A549 (cell line): Measurements from ENCODE around the gene NSMCE1. TPM values are rescaled to one million over a fixed set of nuclear protein-coding genes. Genes with fewer than 3 reads are reported as not detected.

Experiments used
- ATAC-seq, 2 experiments: fragments of 200-7000 bp in 1 of 2; fragments of >200 bp in 1 of 2; cut with Nextera tagmentation in 1 of 2; cut with Tn5 transposase in 1 of 2; 3 replicates each; pipeline versions ENCODE4 v1.8.0 to v1.9.1; 2018 to 2020; ENCODE audit warnings: mild to moderate bottlenecking in 1 of 2, moderate library complexity in 1 of 2
- CTCF ChIA-PET: fragments of 300-600 bp; sonication (Branson Sonifier 250); formaldehyde crosslinking; extraction: SDS; loops from one replicate; lab custom pipeline; 2021; ENCODE audit warnings: antibody characterized with exemption, inconsistent platforms; lab: Yijun Ruan, JAX
- POLR2A ChIA-PET: fragments of 350-600 bp; formaldehyde crosslinking; extraction: SDS; loops from one replicate; lab custom pipeline; 2021; ENCODE audit warnings: antibody characterized with exemption, inconsistent platforms; lab: Yijun Ruan, JAX
- DNase-seq, 2 experiments: peaks; one replicate each; pipeline versions ENCODE4 v3.0.0 to v3.0.0-alpha.2; 2011 to 2016; ENCODE audit warnings: low read depth in 1 of 2, low spot score in 1 of 2
- FAIRE-seq: peaks from 2 replicates; lab custom pipeline; 2011; peaks lifted over from hg19 to GRCh38; lab: Jason Lieb, UNC
- H3K27ac ChIP-seq, 2 experiments: fragments of >200 bp; sonication (Bioruptor Twin); formaldehyde crosslinking; 3 replicates each; pipeline ENCODE4 v1.5.1; 2016 to 2017
- H3K4me1 ChIP-seq: fragments of >200 bp; sonication (Bioruptor Twin); formaldehyde crosslinking; 3 replicates; pipeline ENCODE4 v1.6.1; 2016
- H3K4me2 ChIP-seq: fragments of >200 bp; sonication (Bioruptor Twin); formaldehyde crosslinking; 3 replicates; pipeline ENCODE4 v1.6.1; 2016
- H3K4me3 ChIP-seq: fragments of >200 bp; sonication (Bioruptor Twin); formaldehyde crosslinking; 3 replicates; pipeline ENCODE4 v1.5.1; 2016
- H3K9me3 ChIP-seq: fragments of >200 bp; sonication (Bioruptor Twin); formaldehyde crosslinking; 3 replicates; pipeline ENCODE4 v1.6.1; 2016
- BCL3 ChIP-seq: fragments of >200 bp; sonication (Bioruptor Twin); formaldehyde crosslinking; IDR thresholded peaks from 3 replicates; pipeline ENCODE4 v1.6.1; 2016
- BHLHE40 ChIP-seq: IDR thresholded peaks from 2 replicates; pipeline ENCODE4 v1.6.1; 2012; ENCODE audit warnings: low read depth, low read length, inconsistent platforms
- CBX8 ChIP-seq: fragments of 200-600 bp; sonication (generic); IDR thresholded peaks from 2 replicates; pipeline ENCODE4 v1.6.1; 2016
- EHMT2 ChIP-seq: fragments of 200-600 bp; sonication (generic); IDR thresholded peaks from 2 replicates; pipeline ENCODE4 v1.6.1; 2016; ENCODE audit warnings: antibody characterized with exemption, low read depth, mild to moderate bottlenecking, moderate library complexity
- ELK1 ChIP-seq: fragments of 150-350 bp; IDR thresholded peaks from 2 replicates; pipeline ENCODE4 v1.6.1; 2014; ENCODE audit warnings: low read depth, mild to moderate bottlenecking, low read length
- FOSL2 ChIP-seq, 2 experiments: fragments of 450-650 bp in 1 of 2; fragments of >200 bp in 1 of 2; sonication (Bioruptor Twin) in 1 of 2; formaldehyde crosslinking; IDR thresholded peaks; 2 replicates each; pipeline versions ENCODE4 v1.5.0 to v1.6.1; 2016 to 2020; ENCODE audit warnings: mild to moderate bottlenecking in 1 of 2, moderate library complexity in 1 of 2
- FOXS1 ChIP-seq: fragments of 250-450 bp; sonication (Bioruptor Pico); IDR thresholded peaks from 2 replicates; pipeline ENCODE4 v1.5.0; 2020; ENCODE audit warnings: mild to moderate bottlenecking, moderate library complexity
- HDAC2 ChIP-seq: fragments of 200-600 bp; sonication (generic); IDR thresholded peaks from 2 replicates; pipeline ENCODE4 v1.6.1; 2016
- HOXB13 ChIP-seq: fragments of 250-450 bp; sonication (Bioruptor Pico); IDR thresholded peaks from 2 replicates; pipeline ENCODE4 v1.5.0; 2020; ENCODE audit warnings: low read depth, mild to moderate bottlenecking, moderate library complexity
- HOXB5 ChIP-seq: fragments of 250-450 bp; sonication (Bioruptor Pico); IDR thresholded peaks from 2 replicates; pipeline ENCODE4 v1.5.0; 2020; ENCODE audit warnings: mild to moderate bottlenecking, moderate library complexity
- KDM1A ChIP-seq: fragments of 200-600 bp; sonication (generic); IDR thresholded peaks from 2 replicates; pipeline ENCODE4 v1.6.1; 2016; ENCODE audit warnings: low read depth, mild to moderate bottlenecking
- NR3C1 ChIP-seq: fragments of >200 bp; sonication (Bioruptor Twin); formaldehyde crosslinking; IDR thresholded peaks from 3 replicates; pipeline ENCODE4 v1.6.1; 2017
- PHF8 ChIP-seq: fragments of 200-600 bp; sonication (generic); IDR thresholded peaks from 2 replicates; pipeline ENCODE4 v1.6.1; 2016; ENCODE audit warnings: low read depth, mild to moderate bottlenecking, antibody characterized with exemption, moderate library complexity, borderline replicate concordance
- RAD21 ChIP-seq, 2 experiments: fragments of >200 bp in 1 of 2; sonication (Bioruptor Twin) in 1 of 2; formaldehyde crosslinking in 1 of 2; IDR thresholded peaks in 1 of 2; conservative IDR thresholded peaks in 1 of 2; 2 replicates in 1 of 2; 3 replicates in 1 of 2; pipeline ENCODE4 v1.6.1; 2012 to 2018; ENCODE audit warnings: inconsistent platforms in 1 of 2
- RARB ChIP-seq: fragments of 250-450 bp; sonication (Bioruptor Pico); IDR thresholded peaks from 2 replicates; pipeline ENCODE4 v1.8.0; 2021; ENCODE audit warnings: mild to moderate bottlenecking, moderate library complexity
- SMC3 ChIP-seq: fragments of >200 bp; sonication (Bioruptor Twin); formaldehyde crosslinking; IDR thresholded peaks from 3 replicates; pipeline ENCODE4 v1.6.1; 2018; ENCODE audit warnings: inconsistent platforms
- ZC3H11A ChIP-seq: fragments of 450-650 bp; IDR thresholded peaks from 2 replicates; pipeline ENCODE4 v1.6.1; 2014; ENCODE audit warnings: antibody characterized with exemption, mild to moderate bottlenecking
- ZFP36 ChIP-seq: fragments of 450-650 bp; IDR thresholded peaks from 2 replicates; pipeline ENCODE4 v1.6.1; 2014; ENCODE audit warnings: borderline replicate concordance; ENCODE audit not compliant: partially characterized antibody
- ZNF302 ChIP-seq: fragments of 250-450 bp; sonication (Bioruptor Pico); IDR thresholded peaks from 2 replicates; pipeline ENCODE4 v1.9.0; 2021; ENCODE audit warnings: inconsistent platforms, mild to moderate bottlenecking, moderate library complexity
- WGBS: methylation state at CpG from one replicate; pipeline ENCODE4 v1.1.6; 2017; ENCODE audit errors: missing lambda C conversion rate; 5-methylcytosine and 5-hydroxymethylcytosine counted together
- polyA plus RNA-seq, 4 experiments: library from polyadenylated mRNA; depleted of rRNA in 3 of 4; stranded (reverse); fragments of >200 nt; fragmentation: RNase III in 1 of 4; extraction: RNeasy Plus Mini Kit Qiagen cat#74134 plus additional on column Dnase treatment in 1 of 4; gene quantifications; 2 replicates in 3 of 4; 3 replicates in 1 of 4; pipeline ENCODE4 v1.2.3, GENCODE V29; 2011 to 2017
- TF ChIP-seq, protein P1 (sequence below): fragments of >200 bp; sonication (Bioruptor Twin); formaldehyde crosslinking; IDR thresholded peaks from 3 replicates; pipeline ENCODE4 v1.5.1; 2016

Gene NSMCE1
- polyA plus RNA-seq, 2 of the 4 experiments (the other 2 are of a cell fraction), result 32.0 to 59.9 TPM

GRCh38 chr16:27226476-27226875 is 42.1 kb downstream of the NSMCE1 start:
- FAIRE-seq (no peak), DNase-seq (no peak), ATAC-seq (no peak)
- 85% methylated on average over 20 of the region's 20 CpGs for WGBS
- H3K27ac ChIP-seq, result no peak overlapping the region
- H3K9me3 ChIP-seq, result no peaks in the 10 kb centered on the region
- peaks cover 6% of the 10 kb centered on the region; the same call in 2 of the 3 replicates for H3K4me1 ChIP-seq
- TF ChIP-seq FOXS1 (no peak), KDM1A (no peak), EHMT2 (no peak)
- TF ChIP-seq, protein P1, sequence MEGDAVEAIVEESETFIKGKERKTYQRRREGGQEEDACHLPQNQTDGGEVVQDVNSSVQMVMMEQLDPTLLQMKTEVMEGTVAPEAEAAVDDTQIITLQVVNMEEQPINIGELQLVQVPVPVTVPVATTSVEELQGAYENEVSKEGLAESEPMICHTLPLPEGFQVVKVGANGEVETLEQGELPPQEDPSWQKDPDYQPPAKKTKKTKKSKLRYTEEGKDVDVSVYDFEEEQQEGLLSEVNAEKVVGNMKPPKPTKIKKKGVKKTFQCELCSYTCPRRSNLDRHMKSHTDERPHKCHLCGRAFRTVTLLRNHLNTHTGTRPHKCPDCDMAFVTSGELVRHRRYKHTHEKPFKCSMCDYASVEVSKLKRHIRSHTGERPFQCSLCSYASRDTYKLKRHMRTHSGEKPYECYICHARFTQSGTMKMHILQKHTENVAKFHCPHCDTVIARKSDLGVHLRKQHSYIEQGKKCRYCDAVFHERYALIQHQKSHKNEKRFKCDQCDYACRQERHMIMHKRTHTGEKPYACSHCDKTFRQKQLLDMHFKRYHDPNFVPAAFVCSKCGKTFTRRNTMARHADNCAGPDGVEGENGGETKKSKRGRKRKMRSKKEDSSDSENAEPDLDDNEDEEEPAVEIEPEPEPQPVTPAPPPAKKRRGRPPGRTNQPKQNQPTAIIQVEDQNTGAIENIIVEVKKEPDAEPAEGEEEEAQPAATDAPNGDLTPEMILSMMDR, result no peak
- ChIA-PET POLR2A (interaction anchor here (2.3 kb wide), 1 partner anchor 23 kb away, joined by 9 read pairs; the partner anchor contains the start of gene KDM8), CTCF (interaction anchor here (0.7 to 7.4 kb wide), 5 partner anchors 8 to 161 kb away, joined by 3 to 72 read pairs (median 8); no protein-coding TSS in a partner anchor)
- H3K4me2 ChIP-seq, result no peak overlapping the region
- H3K4me3 ChIP-seq, result no peak overlapping the region

DNA sequence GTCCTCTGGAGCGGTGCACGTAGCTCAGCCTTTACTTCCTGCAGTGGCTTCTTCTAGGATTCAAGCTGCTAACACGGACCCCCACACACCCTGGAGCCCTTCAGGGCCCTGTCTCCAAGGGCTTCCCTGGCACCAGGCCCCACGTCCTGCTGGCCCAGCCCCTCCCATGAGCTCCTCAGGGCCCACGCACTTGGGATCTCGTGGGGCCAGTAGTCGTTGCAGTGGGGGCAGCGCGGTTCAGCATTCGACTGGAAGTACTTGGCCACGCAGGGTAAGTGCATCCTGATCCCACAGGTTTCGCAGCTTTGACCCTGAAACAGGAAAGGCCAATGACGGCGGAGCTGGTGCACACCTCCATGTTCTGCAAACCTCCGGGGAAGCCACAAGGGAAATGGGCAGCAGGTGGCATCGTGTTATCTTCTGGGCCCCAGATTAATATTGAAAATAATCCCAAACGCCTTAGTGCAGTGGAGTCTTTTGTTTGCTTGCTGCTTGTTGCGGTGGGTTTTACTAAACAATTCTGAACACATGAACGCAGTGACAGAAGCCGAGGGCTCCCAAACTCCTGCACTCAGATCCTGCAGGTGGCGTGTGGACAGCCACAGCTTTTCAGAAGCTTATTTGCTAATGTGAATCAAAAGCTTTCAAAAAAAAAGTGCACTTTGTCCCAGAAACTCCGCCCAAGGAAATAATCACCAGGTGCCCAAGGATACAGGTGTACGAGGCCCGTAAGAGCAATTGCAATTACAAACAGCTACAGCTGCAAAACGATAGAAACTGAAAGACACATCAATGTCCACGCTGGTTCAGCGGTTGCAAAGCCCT is 42.8 kb downstream of the NSMCE1 start:
- no peak for ATAC-seq
- TF ChIP-seq, protein P1, result no peak
- TF ChIP-seq SMC3, result 0 out of 3 replicates have a peak, but pooled peaks have one; percentile 6
- 0 out of 5 replicates have a peak, but pooled peaks of 1 of the 2 experiments have one; percentile 8 for TF ChIP-seq RAD21 (conservative IDR thresholded peaks at IDR 0.05 in 1 of 2, IDR thresholded peaks at IDR 0.05 in 1 of 2)
- TF ChIP-seq, all 56 proteins: peak for 2
- FAIRE-seq (no peak), DNase-seq (no peak)
- H3K9me3 ChIP-seq, result no peaks in the 10 kb centered on the region
- POLR2A ChIA-PET, result interaction anchor here (1.3 kb wide), 1 partner anchor 22 kb away, joined by 3 read pairs; the partner anchor contains the start of gene KDM8
- H3K4me3 ChIP-seq, result no peak overlapping the region
- 87% methylated on average over 22 of the region's 27 CpGs for whole genome bisulfite sequencing
- peaks cover 6% of the 10 kb centered on the region; the same call in 2 of the 3 replicates for H3K4me1 ChIP-seq
- CTCF ChIA-PET, result interaction anchor here (0.7 to 7.4 kb wide), 9 partner anchors 9 to 233 kb away, joined by 3 to 72 read pairs (median 3); no protein-coding TSS in a partner anchor
- H3K4me2 ChIP-seq, result no peak overlapping the region
- H3K27ac ChIP-seq, result no peak overlapping the region

DNA sequence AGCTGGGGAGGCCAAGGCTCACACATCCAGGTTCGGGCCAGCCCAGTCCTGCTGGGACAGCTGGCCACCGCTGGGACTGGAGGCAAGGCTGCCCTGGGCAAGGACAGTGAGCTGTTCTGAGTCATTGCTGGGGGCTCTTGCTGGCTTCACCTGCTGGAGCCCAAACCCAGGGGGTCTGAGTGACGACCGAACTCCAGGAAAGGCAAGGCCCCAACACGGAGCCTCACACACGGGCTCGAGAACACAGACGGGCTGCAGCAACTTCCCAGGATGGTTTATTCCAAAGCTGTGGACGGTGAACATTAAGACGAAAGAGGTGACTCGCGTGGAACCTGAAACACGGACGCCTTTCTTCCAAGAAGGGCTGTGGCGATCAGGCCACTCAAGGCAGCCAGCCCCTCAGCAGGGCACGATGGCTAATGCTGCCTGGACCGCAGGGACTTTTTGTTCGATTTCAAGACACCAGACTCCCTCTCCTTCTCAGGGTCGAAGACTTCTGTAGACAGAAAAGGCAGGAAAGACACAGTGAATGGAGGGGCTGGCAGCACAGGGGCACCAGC is 43.8 kb downstream of the NSMCE1 start:
- FAIRE-seq (no peak), ATAC-seq (no peak; a peak in 1 of 6 replicates), DNase-seq (no peak)
- 79% methylated on average over 17 of the region's 19 CpGs for WGBS
- no peak overlapping the region for H3K4me2 ChIP-seq
- no peak overlapping the region for H3K27ac ChIP-seq
- ChIA-PET POLR2A (interaction anchor here (1.3 kb wide), 1 partner anchor 21 kb away, joined by 3 read pairs; the partner anchor contains the start of gene KDM8), CTCF (interaction anchor here (0.9 to 7.4 kb wide), 7 partner anchors 10 to 233 kb away, joined by 3 to 72 read pairs (median 5); no protein-coding TSS in a partner anchor)
- peaks cover 6% of the 10 kb centered on the region; the same call in 2 of the 3 replicates for H3K4me1 ChIP-seq
- no peaks in the 10 kb centered on the region for H3K9me3 ChIP-seq
- H3K4me3 ChIP-seq, result no peak overlapping the region
- TF ChIP-seq EHMT2 (no peak), BHLHE40 (no peak), ZNF302 (CRISPR knock-in tag) (no peak), ZC3H11A (no peak), FOXS1 (no peak), PHF8 (no peak), BCL3 (no peak), HDAC2 (no peak), NR3C1 (no peak), FOSL2 (IDR thresholded peaks at IDR 0.05) (no peak), FOSL2 (CRISPR knock-in tag; IDR thresholded peaks at IDR 0.05) (no peak), CBX8 (no peak), HOXB5 (CRISPR knock-in tag) (no peak), ELK1 (no peak), RARB (CRISPR knock-in tag) (no peak), ZFP36 (no peak), HOXB13 (no peak)
- TF ChIP-seq, protein P1, result no peak
